Glutamatergic neuron (in vitro differentiated cells): ENCODE results near the gene ZNF319. TPM values are rescaled to one million over a fixed set of nuclear protein-coding genes. Genes with fewer than 3 reads are reported as not detected.

ENCODE experiments used
- DNase-seq: peaks from one replicate; pipeline ENCODE4 v3.0.0; 2022
- H3K27ac Mint-ChIP-seq: one replicate; pipeline ENCODE4 v1.8.0; 2020; ENCODE audit warnings: mild to moderate bottlenecking, mixed read lengths, inconsistent platforms; ENCODE audit not compliant: unreplicated experiment
- H3K27me3 Mint-ChIP-seq: one replicate; pipeline ENCODE4 v1.8.0; 2020; ENCODE audit warnings: mild to moderate bottlenecking, moderate library complexity, mixed read lengths, inconsistent platforms; ENCODE audit not compliant: unreplicated experiment
- H3K36me3 Mint-ChIP-seq: one replicate; pipeline ENCODE4 v1.8.0; 2020; ENCODE audit warnings: mild to moderate bottlenecking, mixed read lengths, inconsistent platforms; ENCODE audit not compliant: unreplicated experiment
- H3K4me1 Mint-ChIP-seq: one replicate; pipeline ENCODE4 v1.8.0; 2020; ENCODE audit warnings: mild to moderate bottlenecking, low read depth, mixed read lengths, inconsistent platforms; ENCODE audit not compliant: unreplicated experiment
- H3K4me3 Mint-ChIP-seq: one replicate; pipeline ENCODE4 v1.8.0; 2020; ENCODE audit warnings: mild to moderate bottlenecking, mixed read lengths, inconsistent platforms; ENCODE audit not compliant: unreplicated experiment
- H3K9me3 Mint-ChIP-seq: one replicate; pipeline ENCODE4 v1.8.0; 2020; ENCODE audit warnings: mild to moderate bottlenecking, moderate library complexity, mixed read lengths, inconsistent platforms; ENCODE audit not compliant: unreplicated experiment
- CTCF ChIP-seq: fragments of 200-600 bp; sonication (generic); IDR thresholded peaks from one replicate; pipeline ENCODE4 v1.5.0; 2021; ENCODE audit not compliant: partially characterized antibody, unreplicated experiment
- total RNA-seq: library from RNA; stranded (reverse); fragmentation: NEBNext Ultra II Directional; extraction: Animal tissue kit (Norgen Biotek cat#: 25700); gene quantifications from one replicate; pipeline ENCODE4 v1.2.1, GENCODE V29; 2021; ENCODE audit not compliant: unreplicated experiment

The ZNF319 gene
- total RNA-seq, 1 donor from 2014 or later = 13.9 TPM

GRCh38 chr16:57994361-57994760 is 6.1 kb downstream of the ZNF319 start:
- Mint-ChIP-seq H3K9me3 (peaks cover 10% of the 10 kb centered on the region), H3K4me1 (peaks cover 8% of the 10 kb centered on the region)

GRCh38 chr16:57993897-57994296 is 6.6 kb downstream of the ZNF319 start:
- Mint-ChIP-seq H3K27me3 (peaks cover 2% of the 10 kb centered on the region), H3K36me3 (no peaks in the 10 kb centered on the region), H3K4me1 (peaks cover 3% of the 10 kb centered on the region), H3K9me3 (peaks cover 6% of the 10 kb centered on the region), H3K27ac (no peak overlapping the region), H3K4me3 (no peak overlapping the region)
- no peak for TF ChIP-seq CTCF
- DNase-seq = peak; percentile 13

More at GRCh38 chr16:57994361-57994760, 6.1 kb downstream of the ZNF319 start:
- Mint-ChIP-seq H3K36me3 (no peaks in the 10 kb centered on the region), H3K27ac (no peak overlapping the region), H3K27me3 (peaks cover 5% of the 10 kb centered on the region), H3K4me3 (no peak overlapping the region)
- DNase-seq = peak; percentile 3
- no peak for TF ChIP-seq CTCF

GRCh38 chr16:57993438-57993837 is 7.0 kb downstream of the ZNF319 start:
- DNase-seq = peak; percentile 10
- no peak for TF ChIP-seq CTCF
- H3K36me3 Mint-ChIP-seq = no peaks in the 10 kb centered on the region
- peaks cover 3% of the 10 kb centered on the region for H3K4me1 Mint-ChIP-seq
- peaks cover 6% of the 10 kb centered on the region for H3K9me3 Mint-ChIP-seq
- no peak overlapping the region for H3K27ac Mint-ChIP-seq
- no peak overlapping the region for H3K4me3 Mint-ChIP-seq
- no peaks in the 10 kb centered on the region for H3K27me3 Mint-ChIP-seq

DNA sequence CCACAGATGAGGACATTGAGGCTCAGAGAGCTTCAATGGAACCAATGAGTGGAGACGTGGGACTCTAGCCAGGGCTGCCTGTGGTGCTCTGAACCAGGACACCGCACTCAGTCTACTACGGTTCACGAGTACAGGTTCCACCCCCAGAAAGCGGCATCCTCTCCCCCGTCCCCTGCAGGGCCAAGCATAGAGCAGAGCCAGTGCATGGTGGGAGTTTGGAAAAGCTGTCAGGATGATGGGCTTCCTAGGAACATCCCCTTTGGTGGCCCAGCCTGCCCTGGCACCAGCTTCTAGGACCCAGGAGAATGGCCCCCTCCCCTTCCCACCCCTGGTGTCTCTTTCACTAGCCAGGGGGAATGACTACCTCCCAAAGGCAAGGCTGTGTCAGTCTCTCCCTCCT is 8.4 kb downstream of the ZNF319 start:
- H3K27me3 Mint-ChIP-seq = no peaks in the 10 kb centered on the region
- peak; percentile 8 for DNase-seq
- no peak for TF ChIP-seq CTCF
- H3K36me3 Mint-ChIP-seq = peaks cover under 1% of the 10 kb centered on the region
- H3K9me3 Mint-ChIP-seq = peaks cover 6% of the 10 kb centered on the region
- H3K4me3 Mint-ChIP-seq = no peak overlapping the region
- no peak overlapping the region for H3K27ac Mint-ChIP-seq
- peaks cover 3% of the 10 kb centered on the region for H3K4me1 Mint-ChIP-seq

DNA sequence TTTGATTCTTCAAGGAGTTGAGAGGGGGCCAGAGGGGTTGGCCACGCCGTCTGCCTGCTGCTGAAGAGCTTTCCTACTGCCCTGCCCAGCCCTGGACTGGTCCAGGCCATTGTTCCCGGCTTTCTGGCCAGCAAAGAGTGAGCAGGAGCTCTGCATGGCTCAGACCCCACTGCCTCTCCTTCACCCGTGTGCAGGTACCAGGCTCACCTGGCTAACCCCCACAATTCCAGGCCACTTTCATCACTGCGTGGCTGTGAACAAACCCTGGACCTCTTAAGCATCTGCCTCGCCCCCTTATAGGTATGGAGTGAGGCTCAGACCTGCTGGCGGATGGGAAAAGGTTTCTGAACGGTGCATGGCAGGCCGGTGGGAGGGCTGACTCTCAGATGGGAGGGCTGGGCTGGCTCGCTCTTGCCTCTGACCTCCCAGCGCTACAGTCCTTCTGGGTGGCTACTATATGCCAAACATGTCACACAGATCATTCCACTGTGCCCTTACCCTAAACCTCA is 8.9 kb downstream of the ZNF319 start:
- H3K9me3 Mint-ChIP-seq = peaks cover 6% of the 10 kb centered on the region
- no peaks in the 10 kb centered on the region for H3K27me3 Mint-ChIP-seq
- peaks cover 4% of the 10 kb centered on the region for H3K36me3 Mint-ChIP-seq
- H3K4me3 Mint-ChIP-seq = no peak overlapping the region
- peak; percentile 10 for DNase-seq
- TF ChIP-seq CTCF = no peak
- H3K4me1 Mint-ChIP-seq = peaks cover 3% of the 10 kb centered on the region
- no peak overlapping the region for H3K27ac Mint-ChIP-seq
